HG03457 (cell line): ENCODE measurements around the gene SKAP1.
"Not testable (repeated sequence)": the region's sequence is repeated elsewhere in the genome, so short reads cannot be mapped to it uniquely, and the experiment has no call there.

Source experiments
- ATAC-seq: cut with Tn5 transposase; IDR thresholded peaks from one replicate; pipeline ENCODE4 v1.9.1; 2021; ENCODE audit warnings: moderate number of reproducible peaks; ENCODE audit not compliant: unreplicated experiment

The SKAP1 gene

GRCh38 chr17:48413613-48414405 is 16.2 kb downstream of the SKAP1 start:
- ATAC-seq, result no peak

DNA sequence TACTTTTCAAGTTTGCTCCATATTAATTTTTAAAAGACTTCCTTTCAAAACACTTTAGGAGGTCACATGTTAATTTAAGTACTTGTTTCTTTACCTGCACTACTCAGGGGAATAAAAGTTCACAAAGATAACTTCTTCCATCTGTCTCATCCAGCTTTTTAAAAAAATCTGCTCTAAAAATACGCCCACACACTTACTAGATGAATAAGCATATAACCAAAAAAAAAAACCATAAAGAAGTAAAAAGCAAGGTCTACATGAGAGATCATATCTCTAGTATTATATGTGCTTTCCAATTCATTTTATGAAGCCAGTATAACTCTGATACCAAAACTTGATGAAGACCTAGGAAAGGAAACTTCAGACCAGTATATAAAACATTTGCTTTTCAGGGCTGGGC is 17.2 kb downstream of the SKAP1 start:
- ATAC-seq, result no peak

GRCh38 chr17:48410821-48411220 is 19.2 kb downstream of the SKAP1 start:
- not testable (repeated sequence) for ATAC-seq

DNA sequence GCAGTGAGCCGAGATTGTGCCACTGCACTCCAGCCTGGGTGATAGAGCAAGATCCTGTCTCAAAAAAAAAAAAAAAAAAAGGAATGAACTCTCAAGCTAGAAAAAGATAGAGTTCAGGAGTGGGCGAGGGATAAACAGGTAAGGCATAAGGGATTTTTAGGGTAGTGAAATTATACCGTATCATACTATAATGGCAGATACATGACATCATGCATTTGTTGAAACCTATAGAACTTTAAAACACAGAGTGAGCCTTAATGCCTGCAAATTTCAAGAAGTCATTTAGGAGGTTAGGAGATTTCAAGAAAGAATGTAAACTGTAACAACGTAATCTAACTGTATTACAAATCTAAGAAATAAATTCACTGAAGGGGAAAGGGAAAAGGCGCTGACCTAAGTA is 20.4 kb downstream of the SKAP1 start:
- ATAC-seq, result no peak

DNA sequence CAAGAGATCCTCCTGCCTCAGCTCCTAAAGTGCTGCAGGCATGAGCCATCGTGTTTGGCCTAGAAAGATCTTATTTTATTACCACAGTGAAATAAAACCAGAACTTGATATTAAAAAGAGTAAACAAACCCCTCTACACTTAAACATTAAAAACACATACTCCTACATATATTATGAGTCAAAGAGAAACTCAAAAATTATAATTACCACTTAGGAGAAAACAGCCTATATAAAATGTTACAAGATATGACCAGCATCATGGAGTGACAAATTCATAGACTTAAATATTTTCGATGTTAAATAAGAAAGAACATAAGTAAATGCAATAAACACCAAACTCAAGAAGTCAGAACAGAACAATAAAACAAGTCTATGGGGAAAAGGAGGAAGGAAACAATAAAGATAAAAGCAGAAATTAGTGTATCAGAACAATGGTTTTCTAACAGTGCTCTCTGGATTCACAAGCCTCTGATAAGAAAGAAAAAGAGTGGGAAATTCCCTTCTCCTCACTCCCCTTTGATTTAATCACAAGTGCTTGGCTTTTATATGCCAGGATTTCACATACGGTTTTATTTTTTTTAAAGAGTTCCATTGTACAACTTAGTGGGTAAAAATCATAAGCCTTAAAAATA is 23.0 kb downstream of the SKAP1 start:
- no peak for ATAC-seq

DNA sequence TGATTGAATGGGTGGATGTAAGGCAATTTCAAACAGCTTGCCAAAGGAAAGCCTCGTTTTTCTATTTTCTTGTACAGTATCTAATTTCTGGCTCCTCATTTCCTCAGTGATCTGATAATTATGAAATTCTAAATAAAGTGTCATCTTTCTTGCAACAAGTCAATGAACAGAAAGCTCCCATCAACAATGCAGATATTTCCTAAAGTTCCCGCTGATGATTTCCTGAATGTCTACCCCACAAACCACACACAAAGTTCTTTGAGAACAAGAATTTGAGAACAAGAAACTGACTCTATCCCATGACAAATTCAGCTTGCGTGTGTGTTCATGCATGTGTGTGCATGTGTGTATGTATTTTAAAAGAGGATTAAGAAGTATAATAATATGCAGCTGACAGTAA is 35.2 kb downstream of the SKAP1 start:
- no peak for ATAC-seq

GRCh38 chr17:48393283-48393682 is 36.7 kb downstream of the SKAP1 start:
- ATAC-seq, result no peak

GRCh38 chr17:48392857-48393256 is 37.2 kb downstream of the SKAP1 start:
- ATAC-seq, result no peak

GRCh38 chr17:48391444-48391843 is 38.6 kb downstream of the SKAP1 start:
- ATAC-seq, result no peak

DNA sequence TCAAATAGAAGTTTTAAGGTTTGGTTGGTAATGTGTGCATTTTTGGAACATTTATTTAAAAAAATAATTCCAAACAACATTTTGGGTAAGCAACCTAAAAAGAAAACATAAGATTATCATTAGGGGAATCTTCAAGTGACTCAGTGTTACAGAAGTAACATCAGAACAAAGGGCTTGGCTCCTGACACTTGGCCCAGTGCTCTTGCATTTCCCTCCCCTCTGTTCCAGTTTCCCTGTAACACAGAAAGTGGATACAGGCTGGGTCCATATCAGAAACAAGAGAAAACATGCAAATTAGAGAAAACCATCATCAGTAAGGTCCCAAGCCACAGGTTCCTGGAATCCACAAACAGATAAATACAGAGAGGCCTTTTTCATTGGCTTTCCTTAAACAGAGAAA is 40.1 kb downstream of the SKAP1 start:
- ATAC-seq, result no peak

DNA sequence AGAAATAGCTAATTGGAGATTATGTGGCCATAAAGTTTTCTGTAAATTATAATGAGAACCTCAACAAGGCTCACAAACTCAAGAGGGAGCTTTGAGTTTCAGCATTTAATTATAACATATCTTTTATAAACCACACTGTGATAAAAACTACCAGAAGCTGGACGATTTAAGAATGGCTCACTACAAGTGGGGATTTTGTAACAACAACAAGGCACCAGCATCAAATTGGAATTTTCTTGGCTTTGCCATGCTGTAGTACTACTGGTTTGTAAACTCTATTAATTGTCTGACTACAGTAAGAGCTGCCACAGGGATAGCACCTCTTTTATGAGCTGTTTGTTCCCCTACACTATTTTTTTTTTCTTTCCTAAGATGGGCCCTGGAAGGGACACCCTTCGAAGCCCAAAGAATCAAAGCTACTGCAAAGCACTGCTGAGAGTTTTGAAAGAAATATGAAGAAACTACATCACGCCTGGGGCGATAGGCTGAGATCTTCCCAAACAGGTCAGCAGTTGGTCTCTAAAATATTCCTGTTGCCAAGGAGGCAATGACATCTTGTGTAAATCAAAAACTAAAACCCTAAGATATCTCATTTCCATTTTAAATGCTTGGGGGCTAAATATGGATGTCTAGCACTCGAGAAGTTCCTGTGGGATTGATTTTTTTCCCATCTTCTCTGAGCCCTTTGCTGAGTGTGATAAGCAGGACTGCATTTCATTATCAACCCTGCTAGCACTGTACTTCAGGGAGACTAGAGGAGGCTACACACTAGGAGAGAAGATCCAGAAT is 40.9 kb downstream of the SKAP1 start:
- no peak for ATAC-seq

- ATAC-seq, result no peak
These were observed 43.2 kb downstream of the SKAP1 start for GRCh38 chr17:48386826-48387225.

GRCh38 chr17:48385319-48385718 is 44.7 kb downstream of the SKAP1 start:
- ATAC-seq, result no peak

GRCh38 chr17:48384164-48384563 is 45.9 kb downstream of the SKAP1 start:
- no peak for ATAC-seq

DNA sequence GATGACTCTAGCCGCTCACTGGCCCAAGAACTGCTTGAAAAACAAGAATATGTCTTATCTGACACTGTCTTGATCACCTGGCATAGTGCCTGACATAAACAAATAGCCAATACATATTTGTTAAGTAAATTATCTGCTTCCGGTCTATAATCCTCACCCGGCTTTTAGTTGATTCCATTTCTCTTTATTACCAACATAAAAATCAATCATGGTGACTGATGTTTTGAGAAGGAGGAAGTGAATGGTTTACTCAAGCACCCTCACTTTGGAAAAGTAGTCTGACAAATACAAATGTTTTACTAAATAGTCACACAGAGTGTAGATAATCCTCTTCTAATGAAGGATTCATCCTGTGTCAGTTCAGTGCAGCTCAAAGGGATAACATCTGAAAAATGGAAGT is 47.0 kb downstream of the SKAP1 start:
- no peak for ATAC-seq

DNA sequence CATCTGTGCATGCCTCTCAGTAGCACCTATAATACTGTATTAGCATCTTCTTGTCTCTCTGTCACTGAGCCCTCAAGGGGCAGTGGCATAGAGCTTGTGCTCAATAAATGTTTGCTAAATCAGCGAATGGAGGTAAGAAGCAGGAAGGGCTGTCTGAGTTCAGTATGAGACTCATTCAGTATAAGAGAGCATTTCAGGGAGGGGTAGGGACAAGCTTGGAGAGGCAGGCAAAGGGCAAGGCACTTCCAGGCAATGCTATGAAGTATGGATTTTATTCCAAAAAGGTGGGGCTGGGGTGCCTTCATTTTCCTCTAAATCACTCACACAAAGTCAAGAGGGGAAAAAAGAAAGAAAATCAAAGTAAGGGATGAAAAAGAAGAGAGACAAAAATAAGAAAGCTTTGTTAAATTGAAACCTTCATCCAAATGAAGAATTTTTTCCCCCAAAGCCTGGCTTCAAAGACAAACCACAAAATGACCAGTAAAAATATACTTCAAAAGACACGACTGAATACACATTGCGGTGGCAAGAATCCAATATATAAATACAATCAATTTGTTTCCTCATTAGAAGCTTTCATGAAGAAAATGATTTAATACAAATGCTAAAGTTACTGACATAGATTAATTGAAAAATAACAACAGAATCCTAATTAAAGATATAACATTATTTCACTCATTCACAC is 51.2 kb downstream of the SKAP1 start:
- ATAC-seq, result no peak

DNA sequence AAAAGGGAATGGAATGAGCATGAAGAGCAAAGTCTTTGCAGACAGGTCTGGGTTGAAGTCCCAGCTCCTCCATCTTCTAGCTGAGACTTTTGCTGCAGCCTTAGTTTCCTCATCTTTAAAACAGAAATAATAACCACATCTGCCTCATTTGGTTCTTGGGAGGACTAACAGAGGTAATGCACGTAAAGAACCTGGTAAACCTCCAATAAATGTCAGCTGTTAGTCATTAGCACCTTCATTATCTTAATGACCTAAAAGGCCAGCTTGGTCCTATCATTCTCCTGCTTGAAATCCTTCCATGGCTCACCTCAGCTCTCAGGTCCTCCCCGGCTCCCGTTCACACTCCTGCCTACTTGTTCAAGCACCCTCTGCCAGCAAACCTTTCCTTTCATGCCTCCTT is 51.8 kb downstream of the SKAP1 start:
- ATAC-seq, result no peak

DNA sequence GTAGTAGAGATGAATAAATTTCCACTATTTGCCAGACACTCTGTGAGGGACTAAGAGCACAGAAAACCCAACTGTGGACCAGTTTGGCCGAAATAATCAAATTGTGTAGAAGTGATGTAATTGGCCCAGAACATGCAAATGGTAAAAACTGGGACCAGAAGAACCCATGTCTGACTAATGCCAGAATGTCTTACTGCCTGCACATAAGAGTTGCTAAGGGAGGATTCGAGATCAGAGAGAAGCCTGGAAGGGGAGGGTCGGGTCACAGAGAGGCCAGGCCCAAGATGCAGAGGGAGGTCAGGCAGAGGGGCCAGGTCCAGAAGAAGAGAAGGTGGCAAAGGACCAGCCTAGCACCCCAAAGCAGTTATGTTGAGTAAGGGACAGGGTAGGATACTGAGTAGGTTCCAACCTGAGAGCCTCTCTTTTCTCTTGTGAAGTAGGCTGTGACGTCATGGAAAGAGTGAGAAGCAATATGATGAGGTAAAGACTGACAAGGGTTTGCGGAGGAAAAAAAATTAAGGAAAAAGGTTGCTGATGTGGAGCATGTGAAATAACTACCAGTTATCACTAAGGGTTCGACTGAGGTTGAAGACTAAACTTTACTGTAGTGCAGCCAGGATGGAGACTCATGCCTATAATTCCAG is 53.2 kb downstream of the SKAP1 start:
- no peak for ATAC-seq

GRCh38 chr17:48375356-48375755 is 54.7 kb downstream of the SKAP1 start:
- no peak for ATAC-seq

- no peak for ATAC-seq
These were observed 55.3 kb downstream of the SKAP1 start for GRCh38 chr17:48374650-48375230.
